GM19468 (cell line): Measurements from ENCODE around the gene C16orf95.
"Not testable (repeated sequence)": the region's sequence is repeated elsewhere in the genome, so short reads cannot be mapped to it uniquely, and the experiment has no call there.

Experiments used
- ATAC-seq: cut with Tn5 transposase; IDR thresholded peaks from one replicate; pipeline ENCODE4 v1.9.1; 2021; ENCODE audit warnings: mild to moderate bottlenecking, moderate library complexity, moderate number of reproducible peaks; ENCODE audit not compliant: unreplicated experiment; ENCODE audit errors: extremely low read depth

The C16orf95 gene

DNA sequence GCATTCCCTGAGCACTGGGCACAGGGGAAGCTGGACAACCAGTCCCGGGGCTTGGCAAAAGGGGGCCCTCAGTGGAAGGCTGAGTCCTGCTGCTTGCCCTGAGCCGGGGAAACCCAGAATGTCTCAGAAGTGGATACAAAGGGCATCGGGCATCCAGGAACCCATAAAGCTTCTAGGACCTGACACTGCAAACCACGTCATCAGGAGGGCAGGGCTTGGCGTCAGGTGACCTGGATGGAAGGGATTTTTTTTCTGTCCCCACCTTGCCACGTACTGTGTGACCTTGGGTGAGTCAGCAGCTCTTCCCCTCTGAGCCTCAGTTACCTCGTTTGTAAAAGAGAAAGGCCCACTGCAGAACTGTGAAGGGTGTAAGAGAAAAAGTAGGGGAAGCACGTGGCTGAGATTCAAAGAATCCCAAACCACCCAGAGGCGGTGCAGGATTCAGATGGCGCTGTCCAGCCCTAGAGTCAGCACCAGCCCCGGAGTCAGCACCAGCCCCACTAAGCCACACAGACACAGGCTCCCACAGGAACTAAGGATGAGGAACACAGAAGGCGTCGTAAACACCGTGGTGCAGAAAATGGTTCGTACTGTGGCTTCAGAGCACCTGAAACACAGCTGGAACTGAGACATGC lies 53.7 kb downstream of the C16orf95 start:
- ATAC-seq: no peak

DNA sequence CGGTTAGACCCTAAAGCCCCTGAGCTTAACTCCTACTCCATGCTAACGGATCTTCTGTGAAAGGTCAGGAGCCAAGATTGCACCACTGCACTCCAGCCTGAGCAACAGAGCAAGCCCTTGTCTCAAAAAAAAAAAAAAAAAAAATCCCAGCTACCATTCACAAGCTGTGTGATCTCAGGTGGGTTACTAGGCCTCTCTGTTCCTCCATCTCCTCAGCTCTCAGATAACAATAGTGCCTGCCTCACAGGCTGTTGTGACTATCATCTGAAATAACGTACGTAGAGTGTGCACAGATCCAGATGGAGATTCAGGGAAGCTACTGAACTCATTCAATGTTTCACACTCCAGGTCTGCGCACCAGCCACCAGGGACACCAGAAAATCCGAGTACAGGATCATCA lies 57.8 kb downstream of the C16orf95 start:
- ATAC-seq: no peak

DNA sequence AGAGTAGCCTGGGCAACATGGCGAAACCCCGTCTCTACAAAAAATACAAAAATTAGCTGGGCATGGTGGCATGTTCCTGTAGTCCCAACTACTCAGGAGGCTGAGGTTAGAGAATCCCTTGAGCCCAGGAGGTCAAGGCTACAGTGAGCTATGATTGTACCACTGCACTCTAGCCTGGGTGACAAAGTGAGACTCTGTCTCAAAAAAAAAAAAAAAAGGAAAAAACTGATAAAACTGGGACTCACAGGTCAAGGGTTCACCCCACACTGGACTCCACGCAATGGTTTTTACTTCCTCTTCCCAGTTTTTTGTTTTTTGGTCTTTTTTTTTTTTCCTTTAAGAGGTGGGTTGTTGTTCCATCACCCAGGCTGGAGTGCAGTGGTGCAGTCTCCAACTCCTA lies 58.5 kb downstream of the C16orf95 start:
- not testable (repeated sequence) for ATAC-seq

DNA sequence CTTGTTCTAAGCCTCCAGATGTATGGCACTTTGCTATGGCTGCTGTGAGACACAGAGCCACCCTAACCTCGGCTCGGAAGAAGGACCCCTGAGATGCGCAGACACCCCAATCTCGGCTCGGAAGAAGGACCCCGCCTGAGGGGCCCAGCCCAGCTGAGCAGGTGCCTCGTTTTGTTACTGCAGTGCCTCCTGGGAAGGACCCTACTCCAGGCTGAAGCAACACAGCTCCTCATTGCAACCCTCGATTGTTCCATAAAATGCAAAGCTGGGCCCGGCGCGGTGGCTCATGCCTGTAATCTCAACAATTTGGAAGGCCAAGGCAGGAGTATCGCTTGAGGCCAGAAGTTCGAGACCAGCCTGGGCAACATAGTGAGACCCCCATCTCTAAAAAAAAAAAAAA lies 61.3 kb downstream of the C16orf95 start:
- no peak for ATAC-seq

DNA sequence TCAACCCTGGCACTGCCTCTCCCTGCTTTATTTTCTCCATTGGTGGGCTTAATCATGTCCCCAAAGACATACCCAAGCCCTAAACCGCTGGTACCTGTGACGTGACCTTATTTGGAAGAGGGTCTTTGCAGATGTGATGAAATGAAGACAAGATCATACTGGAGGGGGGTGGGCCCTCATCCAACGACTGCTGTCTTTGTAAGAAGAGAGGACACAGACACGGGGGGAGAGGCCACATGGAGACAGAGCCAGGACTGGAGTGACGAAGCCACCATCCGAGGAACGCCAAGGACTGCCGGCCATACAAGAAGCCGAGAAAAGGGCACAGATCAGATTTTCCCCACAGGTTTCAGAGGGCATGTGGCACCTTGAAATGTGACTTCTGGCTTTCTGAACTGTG lies 62.5 kb downstream of the C16orf95 start:
- no peak for ATAC-seq

DNA sequence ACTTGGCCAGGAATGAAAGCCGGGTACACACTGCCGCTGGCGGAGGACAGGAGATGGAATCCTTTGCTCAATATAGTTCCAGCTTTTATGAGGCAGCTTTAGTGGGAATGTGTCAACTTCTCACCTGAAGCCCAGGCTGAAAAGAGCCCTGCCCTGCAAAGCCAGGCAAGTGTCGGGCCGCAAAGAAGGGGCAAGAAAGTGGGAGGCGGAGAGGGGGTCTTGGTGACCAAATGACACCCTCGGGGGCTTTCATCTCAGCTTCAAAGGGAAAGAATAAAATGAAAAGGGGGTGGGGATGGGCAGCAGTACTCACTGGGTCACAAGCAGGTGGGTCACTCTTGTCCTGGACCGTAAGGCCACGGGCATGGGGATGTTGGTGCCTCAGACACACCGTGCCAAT lies 62.9 kb downstream of the C16orf95 start:
- ATAC-seq: no peak

DNA sequence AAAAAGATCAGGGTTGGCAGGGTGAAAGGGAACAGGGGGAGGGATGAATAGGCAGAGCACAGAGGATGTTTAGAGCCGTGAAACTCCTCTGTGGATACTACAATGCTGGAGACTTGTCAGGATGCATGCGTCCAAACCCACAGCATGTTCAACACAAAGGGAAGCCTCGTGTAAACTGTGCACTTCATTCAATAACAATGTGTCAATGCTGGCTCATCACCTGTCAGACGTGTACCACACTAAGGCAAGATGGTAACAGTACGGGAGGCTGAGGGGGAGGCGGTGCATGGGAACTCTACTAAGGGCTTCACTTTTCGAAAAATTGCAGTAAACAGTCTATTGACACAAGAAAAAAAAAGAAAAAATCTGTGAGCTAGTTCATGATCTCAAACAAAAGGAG lies 63.7 kb downstream of the C16orf95 start:
- ATAC-seq: no peak
